Erythroblast (primary cell): Measurements from ENCODE around the gene SPSB3.

Source experiments
- DNase-seq, 2 experiments: peaks; one replicate each; lab custom pipeline; 2025; lab: John Stamatoyannopoulos, UW
- GATA1 ChIP-seq: IDR thresholded peaks from 2 replicates; pipeline ENCODE4 v1.6.1; 2011; ENCODE audit warnings: low read depth, mild to moderate bottlenecking, control low read depth, low read length, moderate library complexity
- POLR2A ChIP-seq: IDR thresholded peaks from 2 replicates; pipeline ENCODE4 v1.6.1; 2011; ENCODE audit warnings: mild to moderate bottlenecking, low read length

SPSB3 gene

GRCh38 chr16:1762196-1762878, 20.0 kb downstream of the SPSB3 start:
- no peak for TF ChIP-seq GATA1
- no peak for TF ChIP-seq POLR2A
- DNase-seq = no peak

- DNase-seq = no peak
- TF ChIP-seq POLR2A = no peak
- TF ChIP-seq GATA1 = no peak
Measured at GRCh38 chr16:1761751-1762150, 20.6 kb downstream of the SPSB3 start.

GRCh38 chr16:1760911-1761310, 21.5 kb downstream of the SPSB3 start:
- no peak for TF ChIP-seq GATA1
- TF ChIP-seq POLR2A = no peak
- DNase-seq = no peak

- TF ChIP-seq GATA1 = no peak
- TF ChIP-seq POLR2A = no peak
- no peak for DNase-seq
Measured at GRCh38 chr16:1759511-1759910, 22.9 kb downstream of the SPSB3 start.

GRCh38 chr16:1758923-1759322, 23.4 kb downstream of the SPSB3 start:
- no peak for TF ChIP-seq POLR2A
- TF ChIP-seq GATA1 = no peak
- no peak for DNase-seq

GRCh38 chr16:1757714-1758461, 24.5 kb downstream of the SPSB3 start:
- DNase-seq = no peak
- no peak for TF ChIP-seq POLR2A
- TF ChIP-seq GATA1 = no peak

- TF ChIP-seq GATA1 (no peak), POLR2A (no peak)
- no peak for DNase-seq
Measured at GRCh38 chr16:1754204-1754603, 28.2 kb downstream of the SPSB3 start.

GRCh38 chr16:1752853-1753252, 29.5 kb downstream of the SPSB3 start:
- DNase-seq = no peak
- TF ChIP-seq POLR2A = no peak
- no peak for TF ChIP-seq GATA1

GRCh38 chr16:1751946-1752345, 30.4 kb downstream of the SPSB3 start:
- DNase-seq = no peak
- TF ChIP-seq GATA1 = no peak
- no peak for TF ChIP-seq POLR2A

- DNase-seq = no peak
- TF ChIP-seq POLR2A (no peak), GATA1 (no peak)
Measured at GRCh38 chr16:1749152-1750117, 32.9 kb downstream of the SPSB3 start.

GRCh38 chr16:1747934-1748333, 34.4 kb downstream of the SPSB3 start:
- no peak for DNase-seq
- TF ChIP-seq POLR2A (no peak), GATA1 (no peak)

GRCh38 chr16:1746693-1747195, 35.6 kb downstream of the SPSB3 start:
- DNase-seq = no peak
- TF ChIP-seq POLR2A = no peak
- TF ChIP-seq GATA1 = no peak
